ENCODE measurements around the gene ZNF445.
"Not testable (repeated sequence)": the region's sequence is repeated elsewhere in the genome, so short reads cannot be mapped to it uniquely, and the experiment has no call there.

DNA sequence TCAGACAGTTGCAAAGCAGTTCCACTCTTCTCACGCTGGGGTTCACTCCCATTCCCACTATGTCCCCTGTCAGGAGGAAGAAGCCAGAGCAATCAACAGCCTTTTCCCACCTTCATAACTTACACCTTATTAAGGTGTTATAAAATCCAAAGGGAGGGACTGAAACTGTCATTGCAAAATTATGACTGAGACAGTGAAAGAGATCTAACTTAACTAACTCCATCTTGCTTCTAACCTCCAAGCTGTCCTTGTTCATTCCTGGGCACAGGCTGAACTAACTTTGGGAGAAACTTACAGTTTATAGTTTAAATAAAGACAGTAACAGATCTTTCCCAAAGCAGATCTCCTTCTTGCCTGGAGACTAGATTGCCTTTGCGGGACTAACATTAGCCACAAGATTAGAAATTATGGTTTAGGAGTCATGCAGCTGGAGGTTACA is 9.4 kb downstream of the ZNF445 start:
- TF ChIP-seq, protein P1, sequence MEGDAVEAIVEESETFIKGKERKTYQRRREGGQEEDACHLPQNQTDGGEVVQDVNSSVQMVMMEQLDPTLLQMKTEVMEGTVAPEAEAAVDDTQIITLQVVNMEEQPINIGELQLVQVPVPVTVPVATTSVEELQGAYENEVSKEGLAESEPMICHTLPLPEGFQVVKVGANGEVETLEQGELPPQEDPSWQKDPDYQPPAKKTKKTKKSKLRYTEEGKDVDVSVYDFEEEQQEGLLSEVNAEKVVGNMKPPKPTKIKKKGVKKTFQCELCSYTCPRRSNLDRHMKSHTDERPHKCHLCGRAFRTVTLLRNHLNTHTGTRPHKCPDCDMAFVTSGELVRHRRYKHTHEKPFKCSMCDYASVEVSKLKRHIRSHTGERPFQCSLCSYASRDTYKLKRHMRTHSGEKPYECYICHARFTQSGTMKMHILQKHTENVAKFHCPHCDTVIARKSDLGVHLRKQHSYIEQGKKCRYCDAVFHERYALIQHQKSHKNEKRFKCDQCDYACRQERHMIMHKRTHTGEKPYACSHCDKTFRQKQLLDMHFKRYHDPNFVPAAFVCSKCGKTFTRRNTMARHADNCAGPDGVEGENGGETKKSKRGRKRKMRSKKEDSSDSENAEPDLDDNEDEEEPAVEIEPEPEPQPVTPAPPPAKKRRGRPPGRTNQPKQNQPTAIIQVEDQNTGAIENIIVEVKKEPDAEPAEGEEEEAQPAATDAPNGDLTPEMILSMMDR (IDR thresholded peaks at IDR 0.05; ENCODE audit: insufficient read depth, low read length, poor library complexity, severe bottlenecking), result not testable (repeated sequence)
- TF ChIP-seq EZH2phosphoT487 (conservative IDR thresholded peaks at IDR 0.05; ENCODE audit: low read length), result not testable (repeated sequence)
